ENCODE data around the gene FAR1.

DNA sequence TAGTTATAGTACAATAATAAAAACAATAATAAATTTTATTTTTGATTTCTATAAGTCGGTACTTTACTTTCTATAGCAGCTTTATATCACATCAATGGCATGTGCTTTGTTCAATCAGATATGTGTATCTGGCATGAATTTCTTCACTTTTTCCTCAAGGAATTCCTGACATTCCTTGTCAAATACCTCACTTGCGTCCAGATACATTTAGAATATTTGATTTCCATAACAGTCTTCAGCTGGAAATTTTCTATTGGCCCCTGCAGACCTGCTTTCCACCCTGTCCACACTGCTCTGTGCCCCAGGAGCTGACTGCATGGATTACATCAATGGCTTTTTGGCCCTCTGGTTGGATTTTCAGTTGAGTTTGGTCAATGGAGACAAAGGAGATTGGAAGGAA is 93.2 kb downstream of the FAR1 start:
- TF ChIP-seq, protein P1, sequence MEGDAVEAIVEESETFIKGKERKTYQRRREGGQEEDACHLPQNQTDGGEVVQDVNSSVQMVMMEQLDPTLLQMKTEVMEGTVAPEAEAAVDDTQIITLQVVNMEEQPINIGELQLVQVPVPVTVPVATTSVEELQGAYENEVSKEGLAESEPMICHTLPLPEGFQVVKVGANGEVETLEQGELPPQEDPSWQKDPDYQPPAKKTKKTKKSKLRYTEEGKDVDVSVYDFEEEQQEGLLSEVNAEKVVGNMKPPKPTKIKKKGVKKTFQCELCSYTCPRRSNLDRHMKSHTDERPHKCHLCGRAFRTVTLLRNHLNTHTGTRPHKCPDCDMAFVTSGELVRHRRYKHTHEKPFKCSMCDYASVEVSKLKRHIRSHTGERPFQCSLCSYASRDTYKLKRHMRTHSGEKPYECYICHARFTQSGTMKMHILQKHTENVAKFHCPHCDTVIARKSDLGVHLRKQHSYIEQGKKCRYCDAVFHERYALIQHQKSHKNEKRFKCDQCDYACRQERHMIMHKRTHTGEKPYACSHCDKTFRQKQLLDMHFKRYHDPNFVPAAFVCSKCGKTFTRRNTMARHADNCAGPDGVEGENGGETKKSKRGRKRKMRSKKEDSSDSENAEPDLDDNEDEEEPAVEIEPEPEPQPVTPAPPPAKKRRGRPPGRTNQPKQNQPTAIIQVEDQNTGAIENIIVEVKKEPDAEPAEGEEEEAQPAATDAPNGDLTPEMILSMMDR (IDR thresholded peaks at IDR 0.05) = no peak
- no peak for TF ChIP-seq POLR2A (IDR thresholded peaks at IDR 0.05)
